ENCODE results near the gene FAM222A. TPM values are rescaled to one million over a fixed set of nuclear protein-coding genes. Genes with fewer than 3 reads are reported as not detected.

Gene FAM222A
- total and polyA plus RNA-seq, 2 of the 8 experiments (the other 6 are each of a cell fraction or from before 2014, with no cell fraction given), result 0.94 to 1.1 TPM

- H3K4me2 ChIP-seq (ENCODE audit: insufficient read depth in 1 of 2, low read depth in 2 of 2, low read length in 2 of 2), result no peak overlapping the region
- no peak overlapping the region for H3K9ac ChIP-seq (replicated peaks in 1 of 4; ENCODE audit: extremely low read depth in 1 of 4, low read depth in 3 of 4, low read length in 3 of 4)
- H3K9me3 ChIP-seq (ENCODE audit: insufficient read depth in 2 of 2, low read depth in 1 of 2, low read length in 1 of 2), result no peaks in the 10 kb centered on the region
- no peak overlapping the region for H2AFZ ChIP-seq (ENCODE audit: low read length)
- H3K79me1 ChIP-seq (ENCODE audit: low read depth, low read length), result no peaks in the 10 kb centered on the region
- no peaks in the 10 kb centered on the region for H3K23me2 ChIP-seq (ENCODE audit: low read depth, low read length)
- H3K27me3 ChIP-seq (replicated peaks in 1 of 4; ENCODE audit: control insufficient read depth in 3 of 4, extremely low read depth in 1 of 4, insufficient read depth in 3 of 4, low read length in 3 of 4), result no peaks in the 10 kb centered on the region
- no peak overlapping the region for H4K8ac ChIP-seq (ENCODE audit: extremely low read depth, insufficient read depth, low read length)
- H2BK5ac ChIP-seq (ENCODE audit: low read depth, low read length), result no peak overlapping the region
- no peak overlapping the region for H3K18ac ChIP-seq (ENCODE audit: extremely low read depth, low read length)
- no peaks in the 10 kb centered on the region for H3K79me2 ChIP-seq (ENCODE audit: control insufficient read depth in 1 of 2, insufficient read depth in 2 of 2, low read length in 2 of 2)
- no peak overlapping the region for H2BK20ac ChIP-seq (ENCODE audit: low read length)
- H3K4me1 ChIP-seq (replicated peaks in 1 of 4; ENCODE audit: control insufficient read depth in 3 of 4, insufficient read depth in 4 of 4, low read length in 3 of 4), result no peaks in the 10 kb centered on the region; a peak in 2 of 7 replicates
- H2BK15ac ChIP-seq (ENCODE audit: low read length), result no peak overlapping the region
- no peaks in the 10 kb centered on the region for H3K36me3 ChIP-seq (ENCODE audit: control insufficient read depth in 2 of 4, insufficient read depth in 4 of 4, low read length in 3 of 4)
- H3K14ac ChIP-seq (ENCODE audit: insufficient read length), result no peak overlapping the region
- H3K4me3 ChIP-seq (ENCODE audit: extremely low read depth in 1 of 4, insufficient read depth in 2 of 4, low read depth in 3 of 4, low read length in 4 of 4), result no peak overlapping the region
- no peak overlapping the region for H4K91ac ChIP-seq (replicated peaks; ENCODE audit: insufficient read length, low read length)
- DNase-seq (ENCODE audit: low read depth in 1 of 2, low spot score in 2 of 2) (no peak), FAIRE-seq (no peak)
- WGBS, 2 experiments (ENCODE audit: extremely low coverage in 1 of 2, insufficient coverage in 1 of 2, insufficient read length in 1 of 2, insufficient replicate concordance in 2 of 2, low coverage in 1 of 2, low lambda C conversion rate in 2 of 2, missing lambda C conversion rate in 1 of 2), result 92% methylated on average over 13 of the region's 18 CpGs; no CpG with 5 or more reads in 1 of the 2 experiments
- no peak overlapping the region for H4K5ac ChIP-seq (ENCODE audit: insufficient read length, low read depth, low read length)
- no peak overlapping the region for H2AK5ac ChIP-seq (ENCODE audit: low read depth, low read length)
- H3K27ac ChIP-seq (ENCODE audit: low read depth, low read length), result no peak overlapping the region
- no peak overlapping the region for H2BK12ac ChIP-seq (ENCODE audit: low read depth, low read length)
- no peak overlapping the region for H3K4ac ChIP-seq (replicated peaks; ENCODE audit: insufficient read length, low read depth, low read length)
- CTCF ChIA-PET (ENCODE audit: partially characterized antibody), result interaction anchor here (0.5 to 3.1 kb wide), 4 partner anchors 10 to 673 kb away, joined by 3 to 10 read pairs (median 5); no protein-coding TSS in a partner anchor
- peaks cover 0 to 2% of the 10 kb centered on the region in 2 experiments for H4K20me1 ChIP-seq (replicated peaks in 1 of 2; ENCODE audit: control insufficient read depth in 1 of 2, insufficient read depth in 2 of 2, low read length in 2 of 2)
- H3K23ac ChIP-seq (ENCODE audit: insufficient read length), result no peak overlapping the region
- H2BK120ac ChIP-seq (replicated peaks; ENCODE audit: low read depth, low read length), result no peak overlapping the region
- TF ChIP-seq NANOG (IDR thresholded peaks at IDR 0.05; ENCODE audit: insufficient read depth, low read depth, low read length, poor library complexity, severe bottlenecking) (no peak), CTBP2 (IDR thresholded peaks at IDR 0.05; ENCODE audit: borderline replicate concordance, insufficient read depth, insufficient read length, low read length) (no peak), JUND (IDR thresholded peaks at IDR 0.05; ENCODE audit: low read length) (no peak)
- POLR2A ChIA-PET (ENCODE audit: partially characterized antibody), result no interaction called here
- no peak overlapping the region for H3K56ac ChIP-seq (replicated peaks; ENCODE audit: insufficient read length, low read depth, low read length)
Measured at GRCh38 chr12:109729371-109729781, 15.8 kb downstream of the FAM222A start.
